GM18907 (cell line): ENCODE data around the gene NQO2.
"Not testable (repeated sequence)": the region's sequence is repeated elsewhere in the genome, so short reads cannot be mapped to it uniquely, and the experiment has no call there.

Experiments
- ATAC-seq: cut with Tn5 transposase; IDR thresholded peaks from one replicate; pipeline ENCODE4 v1.9.1; 2021; ENCODE audit warnings: mild to moderate bottlenecking, moderate library complexity; ENCODE audit not compliant: unreplicated experiment

Gene NQO2

DNA sequence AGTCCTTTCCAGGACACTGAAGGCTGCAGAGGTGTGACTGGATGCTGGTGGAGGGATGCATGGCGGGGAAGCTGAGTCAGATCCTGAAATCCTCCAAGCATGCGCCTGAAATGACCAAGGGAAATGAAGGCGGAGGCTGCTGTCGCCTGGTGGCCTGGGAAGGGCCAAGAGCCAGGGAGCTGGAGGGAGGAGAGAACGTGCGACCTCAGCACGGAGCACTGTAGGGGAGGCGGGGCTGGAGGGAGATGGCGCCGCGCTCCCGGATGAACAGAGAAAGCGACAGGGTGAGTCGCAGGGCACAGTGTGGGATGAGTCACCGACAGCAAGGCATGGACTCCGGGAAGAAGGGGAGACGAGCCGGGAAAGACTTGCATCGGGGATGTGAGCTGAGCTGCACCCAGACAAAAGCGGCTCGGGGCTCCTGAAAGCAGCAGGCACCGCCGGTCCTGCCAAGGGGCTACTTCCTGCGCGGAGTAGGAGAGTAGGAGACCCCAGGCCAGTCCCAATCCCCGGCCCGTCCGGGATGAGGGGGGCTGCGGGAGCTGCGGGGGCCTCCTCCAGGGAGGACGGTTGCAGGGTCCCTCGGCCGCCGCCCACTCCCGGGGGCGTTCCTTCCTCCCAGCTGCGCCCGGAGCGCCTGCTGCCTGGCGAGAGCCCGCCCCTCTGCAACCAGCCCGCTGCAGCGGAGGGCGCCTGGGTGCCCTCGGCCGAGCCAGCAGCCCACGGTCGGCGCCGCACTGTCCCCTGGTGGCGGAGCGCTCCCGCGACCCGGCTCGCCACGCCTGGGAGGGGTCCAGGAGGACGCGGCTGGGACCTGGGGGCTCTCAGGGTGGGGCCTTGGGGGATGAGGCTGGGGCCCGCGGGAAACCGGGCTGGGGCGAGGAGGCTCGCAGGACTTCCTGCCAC lies 11.0 kb upstream of the NQO2 start:
- peak; percentile 72 for ATAC-seq

DNA sequence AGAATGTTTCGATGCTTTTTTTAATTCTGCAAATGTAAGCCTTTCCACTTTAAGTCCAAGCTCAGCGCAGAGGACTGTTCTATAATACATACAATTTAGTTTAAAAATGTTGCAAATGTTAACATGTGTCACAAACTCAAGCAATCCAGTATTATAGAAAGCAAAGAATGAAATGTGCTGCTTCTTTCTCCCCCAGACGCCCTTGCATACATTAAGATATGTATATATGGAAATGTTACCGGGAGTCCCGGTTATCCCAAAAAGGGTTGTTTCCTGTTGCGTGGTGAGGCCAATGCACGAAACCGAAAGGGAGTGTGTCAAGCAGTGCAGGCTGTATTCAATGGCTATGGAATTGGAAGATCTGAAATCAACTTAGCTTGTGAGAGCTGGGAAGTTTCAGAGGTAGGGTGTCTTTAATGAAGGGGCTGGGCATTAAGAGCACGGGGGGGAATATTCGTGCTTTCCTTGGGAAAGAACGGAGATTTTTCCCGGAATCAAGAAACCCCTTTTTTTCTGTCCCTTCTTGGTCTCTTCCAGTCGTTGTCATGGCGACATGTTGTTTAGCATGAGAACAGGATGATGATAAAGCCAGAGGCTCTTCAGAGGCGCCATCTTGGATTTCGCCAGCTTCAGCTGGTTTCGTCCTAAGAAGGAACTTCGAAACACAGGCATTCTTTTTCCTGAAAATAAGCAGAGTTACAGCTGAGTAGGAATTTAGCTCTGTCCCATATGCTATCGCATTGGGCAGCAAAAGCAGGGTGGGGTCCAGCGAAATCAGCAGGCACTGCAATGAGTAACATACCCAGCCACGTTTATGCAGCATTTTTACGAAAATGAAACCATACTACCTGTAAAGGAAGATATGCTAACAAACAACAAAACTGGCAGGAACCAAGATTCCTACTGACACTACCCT lies 10.1 kb upstream of the NQO2 start:
- peak; percentile 78 for ATAC-seq

GRCh38 chr6:2990248-2990931 lies 9.3 kb upstream of the NQO2 start:
- no peak for ATAC-seq

DNA sequence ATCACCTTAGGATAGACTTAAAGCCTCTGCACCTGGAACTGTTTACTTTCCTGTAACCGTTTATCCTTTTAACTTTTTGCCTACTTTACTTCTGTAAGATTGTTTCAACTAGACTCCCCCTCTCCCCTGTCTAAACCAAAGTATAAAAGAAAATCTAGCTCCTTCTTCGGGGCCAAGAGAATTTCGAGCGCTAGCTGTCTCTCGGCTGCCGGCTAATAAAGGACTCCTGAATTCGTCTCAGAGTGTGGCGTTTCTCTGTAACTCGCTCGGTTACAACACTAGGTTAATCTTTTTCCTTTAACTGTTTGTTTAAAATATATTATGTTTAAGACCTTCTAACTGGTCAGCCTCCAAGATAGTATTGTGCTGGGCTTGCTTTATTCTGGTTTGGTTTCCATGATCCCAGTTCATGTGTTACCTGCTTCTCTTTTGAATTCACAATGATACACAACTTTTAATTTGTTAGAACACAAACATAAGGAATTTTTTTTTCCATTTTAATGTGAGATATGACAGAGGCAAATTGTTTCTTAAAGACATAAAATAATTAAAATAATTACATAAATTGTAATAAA lies 8.7 kb upstream of the NQO2 start:
- ATAC-seq, result no peak

DNA sequence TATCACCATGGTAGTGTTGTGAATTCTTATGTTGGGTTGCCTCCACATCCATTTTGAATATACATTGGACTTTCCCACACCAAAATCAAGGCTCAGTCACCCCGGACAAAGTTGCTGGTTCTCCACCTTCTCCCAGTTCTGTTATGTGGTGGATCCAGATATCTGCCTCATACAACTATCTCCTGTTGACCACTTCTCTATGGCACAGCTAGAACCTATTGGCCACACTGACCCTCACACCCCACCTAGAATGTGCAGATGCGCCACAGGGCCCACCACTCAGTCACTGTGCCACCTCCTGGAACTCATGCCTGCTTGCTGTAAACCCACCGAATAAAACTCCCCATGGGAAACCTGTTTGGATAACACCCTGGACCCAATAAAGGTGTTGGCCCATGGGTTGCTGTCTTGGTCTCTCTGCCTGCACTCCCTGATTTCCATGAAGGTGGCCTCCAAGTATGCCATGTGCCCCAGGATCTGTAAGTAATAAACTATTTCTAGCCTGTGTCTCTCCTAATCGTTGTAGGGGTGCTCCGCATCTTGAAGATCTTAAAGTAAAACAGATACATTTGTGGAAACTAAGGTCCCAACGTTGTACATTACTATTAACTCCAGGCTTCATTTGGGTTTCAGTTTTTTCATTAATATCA lies 7.2 kb upstream of the NQO2 start:
- ATAC-seq, result no peak

DNA sequence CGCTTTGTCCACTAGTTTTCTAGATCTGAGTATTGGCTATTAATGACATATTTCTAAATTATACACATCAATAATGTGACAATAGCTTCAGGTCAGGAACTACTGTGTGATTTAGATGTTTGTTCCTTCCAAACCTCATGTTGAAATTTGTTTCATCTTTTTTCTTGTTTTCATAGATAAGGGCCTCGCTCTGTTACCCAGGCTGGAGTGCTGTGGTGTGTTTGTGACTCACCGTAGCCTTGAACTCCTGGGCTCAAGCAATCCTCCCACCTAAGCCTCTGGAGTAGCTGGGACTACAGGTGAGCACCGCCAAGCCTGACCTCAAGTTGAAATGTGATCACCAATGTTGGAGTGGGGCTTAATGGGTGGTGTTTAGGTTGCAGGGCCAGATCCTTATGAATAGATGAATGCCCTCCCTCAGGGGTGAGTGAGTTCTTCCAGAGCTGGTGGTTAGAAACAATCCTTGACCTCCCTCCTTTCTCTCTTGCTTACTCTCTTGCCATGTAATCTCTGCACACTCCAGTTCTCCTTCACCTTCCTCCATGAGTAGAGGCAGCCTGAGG lies 5.9 kb upstream of the NQO2 start:
- ATAC-seq, result no peak

DNA sequence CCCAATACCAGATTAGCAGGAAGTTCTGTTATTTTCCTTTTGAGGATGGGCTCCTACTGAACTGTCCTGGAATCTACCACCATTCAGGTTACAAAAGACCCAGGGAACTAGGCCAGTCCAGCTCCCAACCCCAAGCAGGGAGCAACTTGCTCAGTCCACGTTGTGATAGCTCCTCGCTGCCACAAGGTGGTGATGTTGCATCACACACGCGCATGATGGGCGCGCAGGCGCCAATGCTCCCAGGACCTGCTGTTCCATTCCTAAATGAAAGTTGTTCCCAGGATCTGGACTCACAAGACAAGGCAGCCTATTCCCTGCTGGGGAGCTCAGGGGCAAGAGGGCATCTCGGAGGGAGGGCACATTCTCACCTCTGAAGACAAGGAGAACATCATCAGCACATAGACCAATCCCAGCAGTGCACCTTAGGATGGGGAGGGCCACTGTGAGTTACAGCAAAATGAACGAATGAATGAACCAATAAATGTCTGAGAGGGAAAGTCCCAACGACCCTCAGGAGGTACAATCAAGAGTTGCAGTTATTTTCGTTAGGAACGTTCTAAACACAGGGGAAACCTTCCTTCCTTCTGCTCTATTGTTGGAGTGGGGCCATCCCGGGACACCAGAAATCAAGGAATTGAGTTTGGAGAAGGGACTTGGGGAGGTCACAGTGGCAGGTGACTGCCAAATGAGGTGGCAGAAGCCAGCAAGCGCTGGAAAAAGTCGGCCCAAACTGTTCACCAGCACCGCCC lies 1.3 kb upstream of the NQO2 start:
- peak; percentile 46 for ATAC-seq

- no peak for ATAC-seq
Measured at GRCh38 chr6:2998998-2999617, 586 bp upstream of the NQO2 start.

DNA sequence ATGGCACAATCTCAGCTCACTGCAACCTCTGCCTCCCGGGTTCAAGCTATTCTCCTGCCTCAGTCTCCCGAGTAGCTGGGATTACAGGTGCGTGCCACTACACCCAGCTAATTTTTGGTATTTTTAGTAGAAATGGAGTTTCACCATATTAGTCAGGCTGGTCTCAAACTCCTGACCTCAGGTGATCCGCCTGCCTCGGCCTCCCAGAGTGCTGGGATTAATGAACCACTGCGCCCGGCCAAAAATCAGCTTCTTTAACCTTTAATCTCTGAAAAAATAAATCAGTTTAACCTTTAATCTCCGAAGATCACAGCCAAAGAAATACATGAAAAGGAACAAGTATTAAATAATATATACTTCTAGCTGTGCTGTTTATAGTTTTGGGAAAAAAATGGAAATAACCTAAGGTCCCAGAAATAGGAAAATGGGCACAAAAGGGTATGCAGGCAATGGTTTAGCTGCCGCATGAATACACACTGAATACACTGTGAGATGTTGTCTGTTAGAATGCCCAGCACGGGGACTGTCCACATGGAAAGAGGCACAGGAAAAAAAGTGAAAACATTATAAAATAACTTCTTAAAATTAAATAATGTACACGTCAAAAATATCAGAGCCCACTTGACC lies 1.6 kb downstream of the NQO2 start:
- ATAC-seq, result no peak

DNA sequence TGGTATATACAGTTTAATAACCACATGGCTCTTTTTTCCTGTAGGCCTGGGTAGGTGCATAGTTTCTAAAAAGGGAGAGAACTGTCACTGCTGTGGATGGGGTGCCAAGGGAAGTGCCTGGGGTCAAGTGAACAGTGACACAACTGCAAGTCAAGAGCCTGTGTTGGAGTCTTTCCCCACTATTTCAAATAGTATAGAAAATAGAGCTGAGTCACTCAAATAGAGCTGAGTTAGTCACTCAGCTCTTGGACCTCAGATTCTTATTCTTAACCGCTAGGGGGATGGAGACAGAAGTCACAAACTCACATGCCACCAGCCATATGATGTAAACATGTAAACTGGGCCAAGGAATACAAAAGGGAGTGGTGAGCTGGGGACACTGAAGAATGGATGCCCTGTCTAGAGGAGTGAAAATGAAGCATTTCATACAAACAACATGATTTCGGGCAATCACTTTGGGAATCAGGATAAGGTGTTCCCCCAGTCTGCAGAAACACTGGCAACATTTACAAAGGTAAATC lies 2.1 kb downstream of the NQO2 start:
- ATAC-seq, result no peak

DNA sequence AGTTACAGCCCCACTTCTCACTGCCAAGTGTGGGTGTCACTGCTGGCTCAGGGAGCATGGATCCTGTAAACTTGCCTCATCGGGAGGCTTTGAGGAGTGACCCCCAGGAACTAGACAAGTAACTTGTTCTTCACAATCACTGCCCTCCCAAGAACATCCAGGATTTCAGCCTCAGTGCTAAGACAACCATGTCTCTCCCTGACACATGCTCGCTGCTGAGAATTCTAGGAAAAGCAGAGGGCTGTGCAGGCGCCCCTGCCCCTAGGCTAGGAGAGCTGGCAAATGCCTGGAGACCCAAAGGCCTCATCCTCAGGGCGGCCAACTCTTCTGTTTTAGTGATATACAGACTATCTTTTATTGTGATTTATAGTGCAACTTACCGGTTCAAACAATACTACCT lies 3.5 kb downstream of the NQO2 start:
- not testable (repeated sequence) for ATAC-seq

DNA sequence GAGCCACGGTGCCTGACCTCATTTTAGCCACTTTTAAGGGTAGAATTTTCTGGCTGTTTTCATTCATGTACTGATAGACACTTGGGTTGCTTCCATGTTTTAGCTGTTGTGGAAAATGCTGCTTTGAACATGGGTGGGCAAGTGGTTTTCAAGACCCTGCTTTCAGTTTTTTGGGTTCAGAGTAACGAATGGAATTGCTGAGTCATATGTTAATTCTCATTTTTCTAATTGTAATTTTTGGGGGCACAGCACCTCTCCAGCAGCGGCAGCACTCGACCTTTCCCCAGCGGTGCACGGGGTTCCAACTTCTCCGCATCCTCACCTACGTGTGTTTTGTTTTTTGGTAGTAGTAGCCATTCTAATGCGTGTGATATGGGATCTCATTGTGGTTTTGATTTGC lies 5.4 kb downstream of the NQO2 start:
- ATAC-seq, result no peak

- ATAC-seq, result no peak
Measured at GRCh38 chr6:3005874-3006273, 6.2 kb downstream of the NQO2 start.

DNA sequence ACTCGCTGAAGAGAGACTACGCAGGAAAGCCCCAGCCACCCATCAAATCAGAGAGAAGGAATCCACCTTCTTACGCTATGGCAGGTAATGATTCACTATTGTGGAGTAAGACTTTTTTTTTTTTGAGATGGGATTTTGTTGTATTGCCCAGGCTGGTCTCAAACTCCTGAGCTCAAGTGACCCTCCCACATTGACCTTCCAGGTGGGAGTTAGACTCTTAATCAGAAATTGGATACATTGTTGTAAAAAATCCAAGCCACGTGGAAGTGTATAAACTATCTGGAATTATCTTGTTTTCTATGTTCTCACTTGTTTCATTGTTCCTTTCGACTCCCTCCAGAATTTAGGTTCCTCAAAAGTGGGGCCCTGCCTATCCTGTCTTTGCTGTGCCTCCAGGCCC lies 6.8 kb downstream of the NQO2 start:
- no peak for ATAC-seq

DNA sequence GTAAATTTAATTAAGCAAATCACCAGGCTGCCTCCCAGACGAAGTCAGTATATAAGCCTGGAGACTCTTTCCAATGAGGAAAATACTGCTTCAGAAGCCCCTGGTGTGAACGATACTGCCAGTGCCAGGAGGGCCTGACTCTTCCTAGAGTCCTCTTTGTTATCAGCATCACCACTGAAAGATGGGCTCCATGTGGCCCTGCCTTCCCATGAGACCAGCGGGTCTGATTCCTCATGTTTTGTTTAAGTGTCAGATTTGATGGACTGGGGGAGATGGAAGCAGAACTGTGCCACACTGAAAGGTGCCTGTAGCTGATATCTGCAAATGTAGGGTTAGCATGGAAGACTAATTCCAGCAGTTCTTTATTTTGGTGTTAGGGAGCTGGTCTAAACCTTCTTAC lies 7.9 kb downstream of the NQO2 start:
- ATAC-seq, result no peak

DNA sequence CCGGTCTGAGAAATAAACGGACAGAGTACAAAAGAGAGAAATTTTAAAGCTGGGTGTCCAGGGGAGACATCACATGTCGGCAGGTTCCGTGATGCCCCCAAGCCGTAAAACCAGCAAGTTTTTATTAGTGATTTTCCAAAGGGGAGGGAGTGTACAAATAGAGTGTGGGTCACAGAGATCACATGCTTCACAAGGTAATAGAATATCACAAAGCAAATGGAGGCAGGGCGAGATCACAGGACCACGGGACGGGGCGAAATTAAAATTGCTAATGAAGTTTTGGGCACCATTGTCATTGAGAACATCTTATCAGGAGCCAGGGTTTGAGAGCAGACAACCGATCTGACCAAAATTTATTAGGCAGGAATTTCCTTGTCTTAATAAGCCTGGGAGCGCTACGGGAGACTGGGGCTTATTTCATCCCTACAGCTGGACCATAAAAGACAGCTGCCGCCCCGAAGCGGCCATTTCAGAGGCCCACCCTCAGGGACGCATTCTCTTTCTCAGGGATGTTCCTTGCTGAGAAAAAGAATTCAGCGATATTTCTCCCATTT lies 9.1 kb downstream of the NQO2 start:
- not testable (repeated sequence) for ATAC-seq

GRCh38 chr6:3009930-3010329 lies 10.2 kb downstream of the NQO2 start:
- no peak for ATAC-seq

GRCh38 chr6:3011158-3011557 lies 11.5 kb downstream of the NQO2 start:
- no peak for ATAC-seq
